CD14-positive monocyte (primary cell): ENCODE results near the gene KLHL9. TPM values are rescaled to one million over a fixed set of nuclear protein-coding genes. Genes with fewer than 3 reads are reported as not detected.

ENCODE experiments used
- DNase-seq, 3 donors: peaks; one replicate each; pipeline ENCODE4 v3.0.0-alpha.2; 2011 to 2022
- H2AFZ ChIP-seq: 2 replicates; pipeline ENCODE4 v1.6.0; 2012; ENCODE audit warnings: mild to moderate bottlenecking, low read depth, low read length, inconsistent platforms; ENCODE audit not compliant: insufficient read depth, poor library complexity, severe bottlenecking
- H3K27ac ChIP-seq, 2 donors: 1 replicate in 1 of 2; 2 replicates in 1 of 2; pipeline ENCODE4 v1.5.1; 2012 to 2013; ENCODE audit warnings: low read length in 2 of 2, control low read depth in 1 of 2, inconsistent platforms in 1 of 2, low read depth in 1 of 2, mild to moderate bottlenecking in 1 of 2
- H3K27me3 ChIP-seq, 2 donors: one replicate each; pipeline versions ENCODE4 v1.6.0 to v1.6.1; 2011 to 2013; ENCODE audit warnings: low read length in 2 of 2; ENCODE audit not compliant: control insufficient read depth in 2 of 2, insufficient read depth in 2 of 2
- H3K36me3 ChIP-seq, 2 donors: replicated peaks in 1 of 2; 1 replicate in 1 of 2; 2 replicates in 1 of 2; pipeline versions ENCODE4 v1.5.1 to v1.6.1; 2012 to 2013; ENCODE audit warnings: low read length in 2 of 2, control low read depth in 1 of 2, inconsistent platforms in 1 of 2, mild to moderate bottlenecking in 1 of 2; ENCODE audit not compliant: insufficient read depth in 2 of 2, control insufficient read depth in 1 of 2
- H3K4me1 ChIP-seq, 2 donors: 1 replicate in 1 of 2; 2 replicates in 1 of 2; pipeline versions ENCODE4 v1.5.1 to v1.6.1; 2012 to 2013; ENCODE audit warnings: low read length in 2 of 2, control low read depth in 1 of 2, inconsistent platforms in 1 of 2, mild to moderate bottlenecking in 1 of 2, moderate library complexity in 1 of 2; ENCODE audit not compliant: insufficient read depth in 2 of 2, control insufficient read depth in 1 of 2
- H3K4me2 ChIP-seq: replicated peaks from 2 replicates; pipeline ENCODE3; 2012; ENCODE audit warnings: low read length, moderate library complexity, mild to moderate bottlenecking; ENCODE audit not compliant: poor library complexity, severe bottlenecking; ENCODE audit errors: extremely low read depth
- H3K4me3 ChIP-seq, 3 experiments: fragments of 200-600 bp in 1 of 3; sonication (generic) in 1 of 3; replicated peaks in 1 of 3; 1 replicate in 2 of 3; 2 replicates in 1 of 3; pipeline ENCODE4 v1.5.1; 2011 to 2013; ENCODE audit warnings: low read length in 3 of 3, mild to moderate bottlenecking in 3 of 3, control low read depth in 2 of 3, low read depth in 2 of 3, inconsistent platforms in 1 of 3, moderate library complexity in 1 of 3
- H3K79me2 ChIP-seq: 2 replicates; pipeline ENCODE4 v1.6.0; 2012; ENCODE audit warnings: mild to moderate bottlenecking, control low read depth, inconsistent platforms, low read length, moderate library complexity; ENCODE audit not compliant: insufficient read depth
- H3K9ac ChIP-seq: 2 replicates; pipeline ENCODE4 v1.6.0; 2017; ENCODE audit warnings: low read length, mild to moderate bottlenecking; ENCODE audit not compliant: insufficient read depth, poor library complexity, severe bottlenecking
- H3K9me3 ChIP-seq, 2 donors: replicated peaks in 1 of 2; 1 replicate in 1 of 2; 2 replicates in 1 of 2; pipeline versions ENCODE4 v1.5.1 to v1.6.1; 2012 to 2013; ENCODE audit warnings: low read length in 2 of 2, control low read depth in 1 of 2; ENCODE audit not compliant: control insufficient read depth in 1 of 2, insufficient read depth in 1 of 2
- H4K20me1 ChIP-seq: 2 replicates; pipeline ENCODE4 v1.6.0; 2012; ENCODE audit warnings: mild to moderate bottlenecking, low read length, control low read depth, moderate library complexity; ENCODE audit not compliant: insufficient read depth
- H3K27ac Mint-ChIP-seq, 7 donors: one replicate each; pipeline ENCODE4 v1.8.0; 2020; ENCODE audit warnings: mild to moderate bottlenecking in 7 of 7, mixed read lengths in 7 of 7, moderate library complexity in 6 of 7, inconsistent platforms in 2 of 7
- H3K27me3 Mint-ChIP-seq, 3 donors: one replicate each; pipeline ENCODE4 v1.8.0; 2021 to 2022; ENCODE audit warnings: low read depth in 3 of 3, mild to moderate bottlenecking in 3 of 3, mixed read lengths in 3 of 3, moderate library complexity in 3 of 3, inconsistent platforms in 1 of 3
- H3K36me3 Mint-ChIP-seq, 2 donors: one replicate each; pipeline ENCODE4 v1.8.0; 2020; ENCODE audit warnings: mixed read lengths in 2 of 2, inconsistent platforms in 1 of 2, mild to moderate bottlenecking in 1 of 2
- H3K4me1 Mint-ChIP-seq: one replicate; pipeline ENCODE4 v1.8.0; 2020; ENCODE audit warnings: mild to moderate bottlenecking, mixed read lengths
- H3K4me3 Mint-ChIP-seq, 2 donors: one replicate each; pipeline ENCODE4 v1.8.0; 2020; ENCODE audit warnings: mild to moderate bottlenecking in 2 of 2, mixed read lengths in 2 of 2, moderate library complexity in 1 of 2
- H3K9me3 Mint-ChIP-seq, 7 donors: one replicate each; pipeline ENCODE4 v1.8.0; 2020 to 2022; ENCODE audit warnings: mixed read lengths in 7 of 7, mild to moderate bottlenecking in 6 of 7, moderate library complexity in 6 of 7, inconsistent platforms in 2 of 7
- WGBS: methylation state at CpG from one replicate; pipeline ENCODE4 v1.1.5; 2013; ENCODE audit warnings: missing lambda C conversion rate; ENCODE audit not compliant: insufficient coverage; 5-methylcytosine and 5-hydroxymethylcytosine counted together
- intact Hi-C, 2 donors: fragments of 100-400 bp; cut with micrococcal nuclease; formaldehyde crosslinking; loops; one replicate each; pipeline versions ENCODE4 v1.15.0 to v1.15.1; 2023
- polyA plus RNA-seq, 3 donors: library from polyadenylated mRNA; depleted of rRNA in 1 of 3; unstranded in 2 of 3; stranded (reverse) in 1 of 3; fragments of 300-500 nt in 2 of 3; fragments of >200 nt in 1 of 3; fragmentation: Illumina TruSeq in 2 of 3; gene quantifications; 1 replicate in 2 of 3; 2 replicates in 1 of 3; pipeline ENCODE4 v1.2.3, GENCODE V29; 2012 to 2021
- TF ChIP-seq, protein P1 (sequence below): fragments of 200-600 bp; IDR thresholded peaks from one replicate; pipeline ENCODE4 v1.8.0; 2022; ENCODE audit warnings: antibody characterized with exemption, mild to moderate bottlenecking

The KLHL9 gene
- polyA plus RNA-seq, 3 donors: 2.8 to 9.0 (median 7.7) TPM

DNA sequence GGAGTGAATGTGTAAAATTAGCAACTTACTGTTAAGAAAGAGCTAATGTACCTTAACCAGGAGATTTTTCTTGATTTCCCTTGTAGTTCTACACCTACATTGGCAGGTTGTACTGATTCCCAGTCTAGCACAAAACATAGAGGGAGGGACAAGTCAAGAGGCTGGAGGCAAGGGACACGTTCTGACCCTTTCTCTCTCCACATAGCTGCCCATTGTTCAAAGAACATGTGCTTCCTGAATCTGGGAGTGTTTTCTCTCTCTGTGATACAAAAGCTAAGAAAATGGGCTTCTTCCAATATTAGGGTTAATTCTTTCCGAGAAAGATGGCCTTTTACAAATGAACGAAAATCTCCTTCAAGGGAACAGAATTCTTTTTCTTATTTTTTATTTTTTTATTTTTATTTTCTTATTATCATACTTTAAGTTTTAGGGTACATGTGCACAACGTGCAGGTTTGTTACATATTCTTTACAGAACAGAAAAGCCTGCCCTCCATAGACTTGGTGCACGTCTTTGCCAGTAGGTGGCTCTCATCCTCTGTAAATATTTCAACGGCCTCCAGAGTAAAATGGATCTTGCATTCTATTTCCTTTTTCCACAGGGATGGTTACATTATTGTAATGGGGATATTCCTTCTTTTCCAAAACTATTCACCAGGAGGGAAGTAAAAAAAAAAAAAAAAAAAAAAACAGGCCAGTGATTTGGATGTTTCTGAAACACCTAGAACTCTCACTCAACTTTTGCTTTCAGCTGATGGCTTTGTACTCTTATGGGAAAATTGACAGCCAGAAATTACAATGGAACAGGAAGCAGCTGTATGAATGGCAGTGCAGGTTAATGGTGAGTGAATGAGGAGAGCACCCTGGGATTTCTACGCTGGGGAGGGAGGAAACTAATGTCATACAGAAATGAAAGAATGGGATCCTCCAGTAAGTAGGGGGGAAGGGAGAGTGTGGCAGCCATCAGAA, 17.0 kb downstream of the KLHL9 start:
- Mint-ChIP-seq H3K27me3 (peaks cover 5 to 13% (median 6%) of the 10 kb centered on the region in 3 donors), H3K27ac (no peak overlapping the region), H3K4me3 (no peak overlapping the region), H3K36me3 (peaks cover 22% of the 10 kb centered on the region in 2 donors), H3K9me3 (no peaks in the 10 kb centered on the region), H3K4me1 (peaks cover 8% of the 10 kb centered on the region)
- Histone ChIP-seq H3K4me1 (no peaks in the 10 kb centered on the region), H3K27me3 (peaks cover 0 to 7% of the 10 kb centered on the region in 2 donors), H3K27ac (no peak overlapping the region), H3K4me2 (no peak overlapping the region), H3K9ac (no peak overlapping the region), H3K4me3 (no peak overlapping the region), H4K20me1 (peaks cover 6% of the 10 kb centered on the region), H3K79me2 (no peaks in the 10 kb centered on the region), H3K9me3 (no peaks in the 10 kb centered on the region), H3K36me3 (peaks cover 11 to 28% of the 10 kb centered on the region in 2 donors), H2AFZ (no peak overlapping the region)
- TF ChIP-seq, protein P1, sequence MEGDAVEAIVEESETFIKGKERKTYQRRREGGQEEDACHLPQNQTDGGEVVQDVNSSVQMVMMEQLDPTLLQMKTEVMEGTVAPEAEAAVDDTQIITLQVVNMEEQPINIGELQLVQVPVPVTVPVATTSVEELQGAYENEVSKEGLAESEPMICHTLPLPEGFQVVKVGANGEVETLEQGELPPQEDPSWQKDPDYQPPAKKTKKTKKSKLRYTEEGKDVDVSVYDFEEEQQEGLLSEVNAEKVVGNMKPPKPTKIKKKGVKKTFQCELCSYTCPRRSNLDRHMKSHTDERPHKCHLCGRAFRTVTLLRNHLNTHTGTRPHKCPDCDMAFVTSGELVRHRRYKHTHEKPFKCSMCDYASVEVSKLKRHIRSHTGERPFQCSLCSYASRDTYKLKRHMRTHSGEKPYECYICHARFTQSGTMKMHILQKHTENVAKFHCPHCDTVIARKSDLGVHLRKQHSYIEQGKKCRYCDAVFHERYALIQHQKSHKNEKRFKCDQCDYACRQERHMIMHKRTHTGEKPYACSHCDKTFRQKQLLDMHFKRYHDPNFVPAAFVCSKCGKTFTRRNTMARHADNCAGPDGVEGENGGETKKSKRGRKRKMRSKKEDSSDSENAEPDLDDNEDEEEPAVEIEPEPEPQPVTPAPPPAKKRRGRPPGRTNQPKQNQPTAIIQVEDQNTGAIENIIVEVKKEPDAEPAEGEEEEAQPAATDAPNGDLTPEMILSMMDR: peak; percentile 81
- no CpG with 5 or more reads among the region's 7 CpGs for WGBS
- intact Hi-C loops: no loop called here
- peak; percentile 8 to 36 (median 21) for DNase-seq

- Histone ChIP-seq H3K27ac (no peak overlapping the region), H3K4me2 (no peak overlapping the region), H3K27me3 (peaks cover 0 to 7% of the 10 kb centered on the region in 2 donors), H3K36me3 (peaks cover 0 to 14% of the 10 kb centered on the region in 2 donors), H3K4me3 (no peak overlapping the region), H3K9me3 (no peaks in the 10 kb centered on the region), H4K20me1 (no peaks in the 10 kb centered on the region), H3K79me2 (no peaks in the 10 kb centered on the region), H2AFZ (no peak overlapping the region), H3K4me1 (no peaks in the 10 kb centered on the region), H3K9ac (no peak overlapping the region)
- Mint-ChIP-seq H3K27ac (no peak overlapping the region), H3K4me3 (no peak overlapping the region), H3K27me3 (peaks cover 5 to 13% (median 6%) of the 10 kb centered on the region in 3 donors), H3K4me1 (peaks cover 5% of the 10 kb centered on the region), H3K9me3 (no peaks in the 10 kb centered on the region), H3K36me3 (peaks cover 8 to 13% of the 10 kb centered on the region in 2 donors)
- WGBS: 57% methylated on average over 1 of the region's 3 CpGs
- no peak for DNase-seq
- TF ChIP-seq, protein P1: no peak
- intact Hi-C loops: no loop called here
These were observed 18.3 kb downstream of the KLHL9 start for GRCh38 chr9:21316860-21317259.
